ENCODE data around the gene PCNP. TPM values are rescaled to one million over a fixed set of nuclear protein-coding genes. Genes with fewer than 3 reads are reported as not detected.
"Not testable (repeated sequence)": the region's sequence is repeated elsewhere in the genome, so short reads cannot be mapped to it uniquely, and the experiment has no call there.

Gene PCNP
- total RNA-seq, 1 experiment from 2014 or later: 165 TPM

GRCh38 chr3:101611023-101611422, 37.0 kb downstream of the PCNP start:
- DNase-seq (ENCODE audit: low read depth, low spot score) (no peak), ATAC-seq (no peak)
- H3K4me1 ChIP-seq (ENCODE audit: control insufficient read depth, insufficient read depth, low read length): no peaks in the 10 kb centered on the region
- H3K4me3 ChIP-seq (ENCODE audit: low read depth in 2 of 2, low read length in 2 of 2): no peak overlapping the region
- H3K27me3 ChIP-seq (ENCODE audit: control insufficient read depth, insufficient read depth, low read length): no peaks in the 10 kb centered on the region
- no peak for TF ChIP-seq POLR2AphosphoS5 (IDR thresholded peaks at IDR 0.05; ENCODE audit: low read depth, low read length)
- TF ChIP-seq REST (IDR thresholded peaks at IDR 0.05; ENCODE audit: insufficient read depth in 1 of 2, low read depth in 2 of 2, low read length in 1 of 2): no peak
- TF ChIP-seq, protein P1, sequence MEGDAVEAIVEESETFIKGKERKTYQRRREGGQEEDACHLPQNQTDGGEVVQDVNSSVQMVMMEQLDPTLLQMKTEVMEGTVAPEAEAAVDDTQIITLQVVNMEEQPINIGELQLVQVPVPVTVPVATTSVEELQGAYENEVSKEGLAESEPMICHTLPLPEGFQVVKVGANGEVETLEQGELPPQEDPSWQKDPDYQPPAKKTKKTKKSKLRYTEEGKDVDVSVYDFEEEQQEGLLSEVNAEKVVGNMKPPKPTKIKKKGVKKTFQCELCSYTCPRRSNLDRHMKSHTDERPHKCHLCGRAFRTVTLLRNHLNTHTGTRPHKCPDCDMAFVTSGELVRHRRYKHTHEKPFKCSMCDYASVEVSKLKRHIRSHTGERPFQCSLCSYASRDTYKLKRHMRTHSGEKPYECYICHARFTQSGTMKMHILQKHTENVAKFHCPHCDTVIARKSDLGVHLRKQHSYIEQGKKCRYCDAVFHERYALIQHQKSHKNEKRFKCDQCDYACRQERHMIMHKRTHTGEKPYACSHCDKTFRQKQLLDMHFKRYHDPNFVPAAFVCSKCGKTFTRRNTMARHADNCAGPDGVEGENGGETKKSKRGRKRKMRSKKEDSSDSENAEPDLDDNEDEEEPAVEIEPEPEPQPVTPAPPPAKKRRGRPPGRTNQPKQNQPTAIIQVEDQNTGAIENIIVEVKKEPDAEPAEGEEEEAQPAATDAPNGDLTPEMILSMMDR (IDR thresholded peaks at IDR 0.05): no peak
- no peak for TF ChIP-seq TCF7L2 (IDR thresholded peaks at IDR 0.05; ENCODE audit: low read depth, low read length)
- BruUV-seq (replicated peaks): no TSS peak
- intact Hi-C loops (cut with micrococcal nuclease; ENCODE audit: unreplicated experiment): no loop called here
- H3K27ac ChIP-seq (ENCODE audit: low read length): no peak overlapping the region
- ChIA-PET CTCF (no interaction called here), POLR2A (interaction anchor here (0.7 kb wide), 1 partner anchor 94 kb away, joined by 3 read pairs; no protein-coding TSS in a partner anchor)
- no peaks in the 10 kb centered on the region for H3K9me3 ChIP-seq (ENCODE audit: control insufficient read depth, insufficient read depth, low read depth, low read length)
- H3K36me3 ChIP-seq (ENCODE audit: control insufficient read depth, insufficient read depth, low read length): no peaks in the 10 kb centered on the region
- in situ Hi-C loops (cut with HindIII; ENCODE audit: low pct_unique_long_range_greater_than_20kb, low sequenced_read_pairs): no loop called here

DNA sequence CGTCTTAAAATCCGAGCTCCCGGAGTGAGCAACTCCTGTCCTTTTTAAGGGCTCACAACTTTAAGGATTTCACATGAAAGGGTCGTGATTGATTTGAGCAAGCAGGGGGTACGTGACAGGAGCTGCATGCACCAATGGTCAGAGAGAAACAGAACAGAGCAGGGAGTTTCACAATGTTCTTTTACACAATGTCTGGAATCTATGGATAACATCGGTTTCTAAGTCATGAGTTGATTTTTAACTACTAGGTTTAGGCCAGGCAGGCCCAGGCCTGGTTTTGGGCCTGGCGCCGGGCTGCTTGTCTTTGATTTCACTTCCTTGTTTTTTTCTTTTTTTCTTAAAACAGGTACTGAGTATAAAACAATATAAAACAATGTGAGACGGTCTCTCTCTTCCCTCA, 39.0 kb downstream of the PCNP start:
- H3K4me1 ChIP-seq (ENCODE audit: control insufficient read depth, insufficient read depth, low read length); intact Hi-C loops (cut with micrococcal nuclease; ENCODE audit: unreplicated experiment); DNase-seq (ENCODE audit: low read depth, low spot score); H3K4me3 ChIP-seq (ENCODE audit: low read depth in 2 of 2, low read length in 2 of 2); H3K27me3 ChIP-seq (ENCODE audit: control insufficient read depth, insufficient read depth, low read length); POLR2A ChIA-PET; in situ Hi-C loops (cut with HindIII; ENCODE audit: low pct_unique_long_range_greater_than_20kb, low sequenced_read_pairs); H3K36me3 ChIP-seq (ENCODE audit: control insufficient read depth, insufficient read depth, low read length); H3K27ac ChIP-seq (ENCODE audit: low read length); CTCF ChIA-PET; H3K9me3 ChIP-seq (ENCODE audit: control insufficient read depth, insufficient read depth, low read depth, low read length); ATAC-seq; BruUV-seq (replicated peaks): not testable (repeated sequence)

DNA sequence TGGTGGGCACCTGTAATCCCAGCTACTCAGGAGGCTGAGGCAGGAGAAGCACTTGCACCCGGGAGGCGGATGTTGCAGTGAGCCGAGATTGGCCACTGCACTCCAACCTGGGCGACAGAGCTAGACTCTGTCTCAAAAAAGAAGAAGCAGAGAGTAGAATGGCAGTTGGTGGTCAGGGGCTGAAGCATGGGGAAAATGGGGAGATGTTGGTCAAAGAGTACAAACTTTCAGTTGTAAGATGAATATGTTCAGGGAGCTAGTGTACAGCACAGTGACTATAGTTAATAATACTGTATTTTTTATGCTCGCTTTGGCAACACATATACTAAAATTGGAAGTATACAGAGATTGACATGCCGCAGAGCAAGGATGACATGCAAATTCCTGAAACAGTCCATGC, 41.5 kb downstream of the PCNP start:
- POLR2A ChIA-PET: interaction anchor here (0.6 kb wide), 2 partner anchors 24 to 34 kb away, joined by 3 read pairs; no protein-coding TSS in a partner anchor

More for the DNA sequence above, 41.5 kb downstream of the PCNP start:
- Histone ChIP-seq H3K27ac (ENCODE audit: low read length) (no peak overlapping the region), H3K9me3 (ENCODE audit: control insufficient read depth, insufficient read depth, low read depth, low read length) (no peaks in the 10 kb centered on the region), H3K36me3 (ENCODE audit: control insufficient read depth, insufficient read depth, low read length) (no peaks in the 10 kb centered on the region), H3K27me3 (ENCODE audit: control insufficient read depth, insufficient read depth, low read length) (no peaks in the 10 kb centered on the region), H3K4me1 (ENCODE audit: control insufficient read depth, insufficient read depth, low read length) (no peaks in the 10 kb centered on the region), H3K4me3 (ENCODE audit: low read depth in 2 of 2, low read length in 2 of 2) (no peak overlapping the region)
- TF ChIP-seq TCF7L2 (IDR thresholded peaks at IDR 0.05; ENCODE audit: low read depth, low read length) (no peak), SIN3A (IDR thresholded peaks at IDR 0.05; ENCODE audit: borderline replicate concordance, insufficient read depth, low read depth, low read length) (no peak), POLR2AphosphoS5 (IDR thresholded peaks at IDR 0.05; ENCODE audit: low read depth, low read length) (no peak), REST (IDR thresholded peaks at IDR 0.05; ENCODE audit: insufficient read depth in 1 of 2, low read depth in 2 of 2, low read length in 1 of 2) (no peak)
- TF ChIP-seq, protein P1 (IDR thresholded peaks at IDR 0.05): no peak
- intact Hi-C loops (cut with micrococcal nuclease; ENCODE audit: unreplicated experiment): no loop called here
- DNase-seq (ENCODE audit: low read depth, low spot score): no peak
- in situ Hi-C loops (cut with HindIII; ENCODE audit: low pct_unique_long_range_greater_than_20kb, low sequenced_read_pairs): no loop called here
- CTCF ChIA-PET: no interaction called here
- no peak for ATAC-seq
- BruUV-seq (replicated peaks): no TSS peak
